ENCODE results near the gene TMED10. TPM values are rescaled to one million over a fixed set of nuclear protein-coding genes. Genes with fewer than 3 reads are reported as not detected.

Gene TMED10
- polyA plus RNA-seq, 1 donor from 2014 or later, result 146 TPM

DNA sequence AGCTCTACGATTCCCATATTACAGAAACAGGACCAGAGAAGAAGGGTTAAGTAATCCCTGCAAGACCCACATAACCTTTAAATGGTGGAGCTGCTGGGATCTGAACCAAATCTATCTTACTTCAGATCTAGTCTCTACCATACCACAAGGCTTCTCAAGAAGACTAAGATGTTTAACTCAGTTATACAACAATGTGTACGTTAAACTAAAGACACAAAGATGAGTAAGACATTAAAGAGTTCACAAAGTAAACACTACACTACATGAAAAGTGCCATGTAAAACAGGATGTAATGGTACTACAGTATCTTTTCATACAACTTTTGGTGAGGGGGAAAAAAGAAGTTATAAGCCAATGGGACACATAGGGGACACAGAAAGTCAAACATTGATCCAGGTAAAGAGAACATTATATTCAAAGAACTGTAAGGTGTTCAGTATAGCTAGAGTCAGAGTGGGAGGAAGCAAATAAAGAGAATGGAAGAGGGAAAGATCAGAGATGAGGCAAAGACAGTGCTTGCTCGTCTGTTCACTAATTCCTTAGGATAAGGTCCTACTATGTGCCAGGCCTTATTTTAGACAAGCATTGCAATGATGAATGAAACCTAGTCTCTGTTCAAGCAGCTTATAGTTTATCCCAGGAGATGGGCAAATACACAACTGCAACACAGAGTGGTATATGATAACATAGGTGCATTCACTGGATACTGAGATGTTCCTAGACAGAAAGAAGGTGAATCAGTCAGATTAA lies 7.7 kb downstream of the TMED10 start:
- H3K27me3 ChIP-seq (ENCODE audit: insufficient read depth, low read depth, low read length), result no peaks in the 10 kb centered on the region
- no peaks in the 10 kb centered on the region for H3K9me3 ChIP-seq (ENCODE audit: low read length)
- no peaks in the 10 kb centered on the region for H3K36me3 ChIP-seq (ENCODE audit: insufficient read depth, low read length)
- H3K4me2 ChIP-seq (ENCODE audit: low read length), result no peak overlapping the region
- peaks cover 75% of the 10 kb centered on the region for H3K79me2 ChIP-seq (replicated peaks; ENCODE audit: insufficient read depth, low read length)
- H3K9ac ChIP-seq (ENCODE audit: low read length), result no peak overlapping the region
- no peak overlapping the region for H3K27ac ChIP-seq (ENCODE audit: low read length)
- no peaks in the 10 kb centered on the region for H4K20me1 ChIP-seq (ENCODE audit: insufficient read depth)
- no peak overlapping the region for H3K4me3 ChIP-seq (ENCODE audit: low read length)
- TF ChIP-seq SMC3 (conservative IDR thresholded peaks at IDR 0.05; ENCODE audit: poor library complexity), result no peak
- no peak for TF ChIP-seq RAD21 (conservative IDR thresholded peaks at IDR 0.05)
- TF ChIP-seq, protein P1, sequence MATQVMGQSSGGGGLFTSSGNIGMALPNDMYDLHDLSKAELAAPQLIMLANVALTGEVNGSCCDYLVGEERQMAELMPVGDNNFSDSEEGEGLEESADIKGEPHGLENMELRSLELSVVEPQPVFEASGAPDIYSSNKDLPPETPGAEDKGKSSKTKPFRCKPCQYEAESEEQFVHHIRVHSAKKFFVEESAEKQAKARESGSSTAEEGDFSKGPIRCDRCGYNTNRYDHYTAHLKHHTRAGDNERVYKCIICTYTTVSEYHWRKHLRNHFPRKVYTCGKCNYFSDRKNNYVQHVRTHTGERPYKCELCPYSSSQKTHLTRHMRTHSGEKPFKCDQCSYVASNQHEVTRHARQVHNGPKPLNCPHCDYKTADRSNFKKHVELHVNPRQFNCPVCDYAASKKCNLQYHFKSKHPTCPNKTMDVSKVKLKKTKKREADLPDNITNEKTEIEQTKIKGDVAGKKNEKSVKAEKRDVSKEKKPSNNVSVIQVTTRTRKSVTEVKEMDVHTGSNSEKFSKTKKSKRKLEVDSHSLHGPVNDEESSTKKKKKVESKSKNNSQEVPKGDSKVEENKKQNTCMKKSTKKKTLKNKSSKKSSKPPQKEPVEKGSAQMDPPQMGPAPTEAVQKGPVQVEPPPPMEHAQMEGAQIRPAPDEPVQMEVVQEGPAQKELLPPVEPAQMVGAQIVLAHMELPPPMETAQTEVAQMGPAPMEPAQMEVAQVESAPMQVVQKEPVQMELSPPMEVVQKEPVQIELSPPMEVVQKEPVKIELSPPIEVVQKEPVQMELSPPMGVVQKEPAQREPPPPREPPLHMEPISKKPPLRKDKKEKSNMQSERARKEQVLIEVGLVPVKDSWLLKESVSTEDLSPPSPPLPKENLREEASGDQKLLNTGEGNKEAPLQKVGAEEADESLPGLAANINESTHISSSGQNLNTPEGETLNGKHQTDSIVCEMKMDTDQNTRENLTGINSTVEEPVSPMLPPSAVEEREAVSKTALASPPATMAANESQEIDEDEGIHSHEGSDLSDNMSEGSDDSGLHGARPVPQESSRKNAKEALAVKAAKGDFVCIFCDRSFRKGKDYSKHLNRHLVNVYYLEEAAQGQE (IDR thresholded peaks at IDR 0.05; ENCODE audit: borderline replicate concordance), result no peak
- TF ChIP-seq POLR2AphosphoS5 (IDR thresholded peaks at IDR 0.05), result no peak
- TF ChIP-seq EP300 (conservative IDR thresholded peaks at IDR 0.05; ENCODE audit: poor library complexity, severe bottlenecking), result no peak
- TF ChIP-seq, protein P2, sequence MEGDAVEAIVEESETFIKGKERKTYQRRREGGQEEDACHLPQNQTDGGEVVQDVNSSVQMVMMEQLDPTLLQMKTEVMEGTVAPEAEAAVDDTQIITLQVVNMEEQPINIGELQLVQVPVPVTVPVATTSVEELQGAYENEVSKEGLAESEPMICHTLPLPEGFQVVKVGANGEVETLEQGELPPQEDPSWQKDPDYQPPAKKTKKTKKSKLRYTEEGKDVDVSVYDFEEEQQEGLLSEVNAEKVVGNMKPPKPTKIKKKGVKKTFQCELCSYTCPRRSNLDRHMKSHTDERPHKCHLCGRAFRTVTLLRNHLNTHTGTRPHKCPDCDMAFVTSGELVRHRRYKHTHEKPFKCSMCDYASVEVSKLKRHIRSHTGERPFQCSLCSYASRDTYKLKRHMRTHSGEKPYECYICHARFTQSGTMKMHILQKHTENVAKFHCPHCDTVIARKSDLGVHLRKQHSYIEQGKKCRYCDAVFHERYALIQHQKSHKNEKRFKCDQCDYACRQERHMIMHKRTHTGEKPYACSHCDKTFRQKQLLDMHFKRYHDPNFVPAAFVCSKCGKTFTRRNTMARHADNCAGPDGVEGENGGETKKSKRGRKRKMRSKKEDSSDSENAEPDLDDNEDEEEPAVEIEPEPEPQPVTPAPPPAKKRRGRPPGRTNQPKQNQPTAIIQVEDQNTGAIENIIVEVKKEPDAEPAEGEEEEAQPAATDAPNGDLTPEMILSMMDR (IDR thresholded peaks at IDR 0.05; ENCODE audit: poor library complexity, severe bottlenecking), result no peak
- TF ChIP-seq MXI1 (conservative IDR thresholded peaks at IDR 0.05; ENCODE audit: poor library complexity, severe bottlenecking), result no peak
- no peak for TF ChIP-seq EZH2 (IDR thresholded peaks at IDR 0.05; ENCODE audit: borderline replicate concordance, insufficient read depth, low read length, poor library complexity, severe bottlenecking)
- no peak for TF ChIP-seq TAF1 (IDR thresholded peaks at IDR 0.05; ENCODE audit: low read depth)
- H3F3A ChIP-seq (ENCODE audit: insufficient read depth, low read length, poor library complexity, severe bottlenecking), result no peaks in the 10 kb centered on the region
- H3K9me2 ChIP-seq (ENCODE audit: insufficient read depth, low read length), result no peaks in the 10 kb centered on the region
- H2AFZ ChIP-seq (ENCODE audit: low read depth, low read length), result no peak overlapping the region

DNA sequence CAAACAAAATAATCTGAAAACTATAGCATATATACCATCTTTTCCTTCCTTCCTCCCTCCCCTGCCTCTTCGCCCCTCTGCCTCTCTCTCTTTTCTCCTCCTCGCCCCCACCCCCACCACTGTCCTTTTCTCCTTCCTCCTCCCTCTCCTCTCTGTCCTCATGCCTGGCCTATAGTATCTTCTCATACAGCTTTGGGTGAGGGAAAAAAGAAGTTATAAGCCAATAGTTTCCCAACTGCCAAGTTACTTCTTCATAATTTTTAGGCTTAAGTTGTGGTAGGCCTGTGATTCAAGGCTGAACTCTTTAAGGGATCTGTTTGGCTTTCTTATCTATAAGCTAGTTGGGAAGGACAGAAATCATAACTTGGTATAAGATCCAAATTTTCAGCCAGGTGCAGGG lies 9.1 kb downstream of the TMED10 start:
- Histone ChIP-seq H3K27ac (ENCODE audit: low read length) (no peak overlapping the region), H4K20me1 (ENCODE audit: insufficient read depth) (no peaks in the 10 kb centered on the region), H3K9me2 (ENCODE audit: insufficient read depth, low read length) (no peaks in the 10 kb centered on the region), H3K9ac (ENCODE audit: low read length) (no peak overlapping the region), H3K79me2 (replicated peaks; ENCODE audit: insufficient read depth, low read length) (peaks cover 74% of the 10 kb centered on the region), H3F3A (ENCODE audit: insufficient read depth, low read length, poor library complexity, severe bottlenecking) (no peaks in the 10 kb centered on the region), H2AFZ (ENCODE audit: low read depth, low read length) (no peak overlapping the region), H3K27me3 (ENCODE audit: insufficient read depth, low read depth, low read length) (no peaks in the 10 kb centered on the region), H3K9me3 (ENCODE audit: low read length) (no peaks in the 10 kb centered on the region), H3K4me2 (ENCODE audit: low read length) (no peak overlapping the region), H3K4me3 (ENCODE audit: low read length) (no peak overlapping the region), H3K36me3 (ENCODE audit: insufficient read depth, low read length) (no peaks in the 10 kb centered on the region)
- TF ChIP-seq TAF1 (IDR thresholded peaks at IDR 0.05; ENCODE audit: low read depth) (no peak), EZH2 (IDR thresholded peaks at IDR 0.05; ENCODE audit: borderline replicate concordance, insufficient read depth, low read length, poor library complexity, severe bottlenecking) (no peak), MXI1 (conservative IDR thresholded peaks at IDR 0.05; ENCODE audit: poor library complexity, severe bottlenecking) (no peak), SMC3 (conservative IDR thresholded peaks at IDR 0.05; ENCODE audit: poor library complexity) (no peak), EP300 (conservative IDR thresholded peaks at IDR 0.05; ENCODE audit: poor library complexity, severe bottlenecking) (no peak), RAD21 (conservative IDR thresholded peaks at IDR 0.05) (no peak), POLR2AphosphoS5 (IDR thresholded peaks at IDR 0.05) (no peak)
- TF ChIP-seq, protein P2 (IDR thresholded peaks at IDR 0.05; ENCODE audit: poor library complexity, severe bottlenecking), result no peak
- TF ChIP-seq, protein P1 (IDR thresholded peaks at IDR 0.05; ENCODE audit: borderline replicate concordance), result no peak
